Natural killer cell (primary cell): Measurements from ENCODE around the gene THEMIS2. TPM values are rescaled to one million over a fixed set of nuclear protein-coding genes. Genes with fewer than 3 reads are reported as not detected.

ENCODE experiments used
- ATAC-seq, 3 donors: fragments of 150-1000 bp in 2 of 3; fragments of 200-7000 bp in 1 of 3; cut with Tn5 transposase; 1 replicate in 1 of 3; 2 replicates in 2 of 3; pipeline ENCODE4 v1.10.0; 2021; ENCODE audit warnings: mild to moderate bottlenecking in 2 of 3, moderate library complexity in 2 of 3
- DNase-seq, 2 donors: peaks; one replicate each; pipeline versions ENCODE4 v3.0.0 to v3.0.0-alpha.2; 2013 to 2021; ENCODE audit warnings: mixed read lengths in 1 of 2
- H3K27ac ChIP-seq: one replicate; pipeline ENCODE4 v1.5.1; 2013; ENCODE audit warnings: mild to moderate bottlenecking, low read length
- H3K27me3 ChIP-seq: one replicate; pipeline ENCODE4 v1.6.1; 2013; ENCODE audit warnings: low read length; ENCODE audit not compliant: control insufficient read depth, insufficient read depth
- H3K36me3 ChIP-seq: one replicate; pipeline ENCODE4 v1.6.1; 2013; ENCODE audit warnings: low read length; ENCODE audit not compliant: control insufficient read depth, insufficient read depth
- H3K4me1 ChIP-seq: one replicate; pipeline ENCODE4 v1.6.1; 2013; ENCODE audit warnings: low read length; ENCODE audit not compliant: control insufficient read depth, insufficient read depth
- H3K4me3 ChIP-seq: one replicate; pipeline ENCODE4 v1.5.1; 2013; ENCODE audit warnings: low read length
- H3K9me3 ChIP-seq: one replicate; pipeline ENCODE4 v1.6.1; 2013; ENCODE audit warnings: low read length; ENCODE audit not compliant: control insufficient read depth, insufficient read depth
- H3K27ac Mint-ChIP-seq, 2 donors: one replicate each; pipeline ENCODE4 v1.8.0; 2022; ENCODE audit warnings: mild to moderate bottlenecking in 2 of 2, mixed read lengths in 2 of 2, moderate library complexity in 1 of 2
- H3K27me3 Mint-ChIP-seq, 2 donors: one replicate each; pipeline ENCODE4 v1.8.0; 2022; ENCODE audit warnings: low read depth in 2 of 2, mixed read lengths in 2 of 2
- H3K36me3 Mint-ChIP-seq: one replicate; pipeline ENCODE4 v1.8.0; 2022; ENCODE audit warnings: mixed read lengths
- H3K4me1 Mint-ChIP-seq, 2 donors: one replicate each; pipeline ENCODE4 v1.8.0; 2022; ENCODE audit warnings: mixed read lengths in 2 of 2
- H3K4me3 Mint-ChIP-seq: one replicate; pipeline ENCODE4 v1.8.0; 2022; ENCODE audit warnings: mild to moderate bottlenecking, moderate library complexity, mixed read lengths
- H3K9me3 Mint-ChIP-seq, 2 donors: one replicate each; pipeline ENCODE4 v1.8.0; 2022; ENCODE audit warnings: mixed read lengths in 2 of 2
- CTCF ChIP-seq: fragments of 200-600 bp; IDR thresholded peaks from one replicate; pipeline ENCODE4 v1.8.0; 2022; ENCODE audit warnings: antibody characterized with exemption
- WGBS: methylation state at CpG from one replicate; pipeline ENCODE4 v1.1.7; 2013; ENCODE audit warnings: missing lambda C conversion rate; ENCODE audit not compliant: insufficient coverage; 5-methylcytosine and 5-hydroxymethylcytosine counted together
- intact Hi-C: fragments of 100-400 bp; cut with micrococcal nuclease; formaldehyde crosslinking; loops from one replicate; pipeline ENCODE4 v1.14.2; 2022
- total RNA-seq, 4 donors: library from RNA; stranded (reverse); fragments of 120-200 nt in 1 of 4; gene quantifications; one replicate each; pipeline versions ENCODE4 v1.2.3 to v1.2.4, GENCODE V29; 2013 to 2022

The THEMIS2 gene
- total RNA-seq, 3 donors from 2014 or later (not counting 1 experiment from before 2014, with no cell fraction given): 104 to 234 (median 122) TPM

DNA sequence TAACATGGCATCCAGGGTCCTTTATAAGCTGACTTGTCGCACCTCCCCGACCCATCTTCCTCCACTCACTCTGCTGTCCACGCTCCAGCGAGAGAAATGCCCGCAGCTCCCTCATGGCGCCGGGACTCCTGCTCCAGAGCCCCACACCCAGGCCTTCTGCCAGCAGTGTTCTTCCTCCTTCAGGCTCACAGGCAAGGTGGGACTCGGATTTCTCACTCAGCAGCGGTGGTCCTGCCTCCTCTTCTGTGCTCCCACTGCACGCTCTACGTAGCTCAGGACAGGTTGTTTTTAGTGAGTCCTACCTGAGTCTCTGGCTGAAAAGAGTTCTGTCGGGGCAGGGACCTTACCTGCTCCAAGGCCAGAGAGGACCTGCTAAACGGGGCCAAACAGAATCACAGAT lies 11.2 kb downstream of the THEMIS2 start:
- H3K9me3 Mint-ChIP-seq: no peaks in the 10 kb centered on the region
- TF ChIP-seq CTCF: no peak
- H3K36me3 Mint-ChIP-seq: peaks cover 21% of the 10 kb centered on the region
- no peaks in the 10 kb centered on the region for H3K27me3 Mint-ChIP-seq
- Histone ChIP-seq H3K36me3 (peaks cover 69% of the 10 kb centered on the region), H3K27ac (peak overlapping the region; percentile 85), H3K4me3 (no peak overlapping the region), H3K4me1 (peaks cover 83% of the 10 kb centered on the region), H3K27me3 (no peaks in the 10 kb centered on the region), H3K9me3 (no peaks in the 10 kb centered on the region)
- DNase-seq (no peak), ATAC-seq (no peak)
- peak overlapping the region; percentile 96 to 99 for H3K27ac Mint-ChIP-seq
- WGBS: 85% methylated on average over 13 of the region's 13 CpGs
- H3K4me1 Mint-ChIP-seq: peaks cover 60 to 71% of the 10 kb centered on the region in 2 donors
- H3K4me3 Mint-ChIP-seq: peak overlapping the region; percentile 80
- intact Hi-C loops: no loop called here

DNA sequence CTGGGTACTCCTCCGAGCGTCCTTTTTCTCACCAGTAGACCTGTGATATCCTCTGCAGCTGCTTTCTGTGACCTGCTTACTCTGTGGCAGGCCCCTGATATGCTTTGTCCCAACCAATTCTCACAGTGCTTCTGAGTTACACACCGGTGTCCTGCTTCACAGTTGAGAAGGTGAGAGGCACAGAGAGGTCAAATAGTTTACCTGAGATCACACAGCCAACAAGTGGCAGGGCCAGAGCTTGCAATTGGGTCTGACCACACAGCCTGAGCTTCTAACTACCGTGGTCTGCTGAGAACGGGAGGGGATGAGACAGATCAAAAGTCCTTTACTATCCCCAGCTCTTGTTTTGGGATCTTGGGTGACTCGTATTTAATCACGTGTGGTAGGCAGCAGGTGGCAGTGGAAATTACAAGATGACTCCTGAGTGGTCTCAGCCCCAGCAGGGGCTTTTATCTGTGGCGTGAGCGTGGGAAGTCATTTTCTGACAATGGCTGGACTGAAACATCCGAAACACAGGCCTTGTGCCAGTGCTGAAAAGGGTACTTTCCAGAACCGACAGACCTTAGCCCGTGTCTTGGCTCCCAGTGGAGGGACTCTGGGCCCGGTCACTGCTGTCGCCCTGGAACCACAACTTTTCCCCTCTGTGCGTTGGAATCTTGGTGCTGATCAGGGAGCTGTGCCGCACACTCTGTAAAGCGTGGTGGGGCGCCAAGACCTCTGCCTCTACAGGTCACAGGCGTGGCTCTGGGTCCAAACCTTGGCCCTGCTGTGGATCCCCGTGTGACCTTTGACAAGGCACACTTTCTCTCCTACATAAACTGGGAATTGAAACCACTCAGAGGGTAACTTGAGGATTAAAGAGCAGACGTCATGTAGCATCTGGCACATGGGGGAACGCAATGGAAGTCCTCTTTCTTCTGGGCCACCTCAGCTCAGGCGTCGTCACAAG lies 11.9 kb downstream of the THEMIS2 start:
- Histone ChIP-seq H3K36me3 (peaks cover 69% of the 10 kb centered on the region), H3K27ac (peak overlapping the region; percentile 85), H3K4me3 (no peak overlapping the region), H3K9me3 (no peaks in the 10 kb centered on the region), H3K27me3 (no peaks in the 10 kb centered on the region), H3K4me1 (peaks cover 85% of the 10 kb centered on the region)
- peak; percentile 33 to 57 for DNase-seq
- ATAC-seq: peak; percentile 72 to 90 (median 85)
- WGBS: 55% methylated on average over 24 of the region's 24 CpGs
- Mint-ChIP-seq H3K9me3 (no peaks in the 10 kb centered on the region), H3K27ac (peak overlapping the region; percentile 96 to 99), H3K27me3 (no peaks in the 10 kb centered on the region), H3K36me3 (peaks cover 15% of the 10 kb centered on the region), H3K4me3 (peak overlapping the region; percentile 80), H3K4me1 (peaks cover 53 to 64% of the 10 kb centered on the region in 2 donors)
- no peak for TF ChIP-seq CTCF
- intact Hi-C loops: no loop called here

DNA sequence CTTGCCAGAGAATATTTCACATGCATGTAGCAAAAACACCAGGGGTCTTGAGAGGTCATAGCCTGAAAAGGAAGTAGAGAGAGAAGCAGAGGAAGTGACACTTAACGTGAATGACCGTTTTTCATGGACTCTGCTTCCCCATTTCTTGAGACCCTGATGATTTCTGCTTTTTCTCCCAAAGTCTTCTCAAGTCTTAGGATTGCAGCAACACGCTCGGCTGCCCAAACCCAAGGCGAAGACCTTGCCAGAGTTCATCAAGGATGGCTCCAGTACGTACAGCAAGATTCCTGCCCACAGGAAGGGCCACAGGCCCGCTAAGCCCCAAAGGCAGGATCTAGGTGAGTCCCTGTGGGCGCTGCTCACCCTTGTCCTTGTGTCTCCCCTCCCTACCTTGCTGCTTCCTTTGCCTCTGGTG lies 12.8 kb downstream of the THEMIS2 start:
- Histone ChIP-seq H3K4me1 (peaks cover 85% of the 10 kb centered on the region), H3K27ac (peak overlapping the region; percentile 85), H3K36me3 (peaks cover 65% of the 10 kb centered on the region), H3K27me3 (no peaks in the 10 kb centered on the region), H3K4me3 (no peak overlapping the region), H3K9me3 (no peaks in the 10 kb centered on the region)
- Mint-ChIP-seq H3K4me3 (peak overlapping the region; percentile 80), H3K27ac (peak overlapping the region; percentile 96 to 99), H3K27me3 (no peaks in the 10 kb centered on the region), H3K36me3 (peaks cover 15% of the 10 kb centered on the region), H3K4me1 (peaks cover 51 to 58% of the 10 kb centered on the region in 2 donors), H3K9me3 (no peaks in the 10 kb centered on the region)
- intact Hi-C loops: loop anchor here (1.0 kb wide), 1 partner anchor 10 kb away; no protein-coding TSS in a partner anchor
- 60% methylated on average over 8 of the region's 8 CpGs for WGBS
- ATAC-seq (no peak), DNase-seq (no peak)
- TF ChIP-seq CTCF: no peak
